Osteoblast (primary cell): ENCODE measurements around the gene SIX1. TPM values are rescaled to one million over a fixed set of nuclear protein-coding genes. Genes with fewer than 3 reads are reported as not detected.

Source experiments
- DNase-seq: peaks from one replicate; pipeline ENCODE4 v3.0.0; 2011; ENCODE audit warnings: low spot score, mixed read lengths; ENCODE audit not compliant: insufficient read length; ENCODE audit errors: missing footprints
- H2AFZ ChIP-seq: 2 replicates; pipeline ENCODE4 v1.6.0; 2011; ENCODE audit warnings: mild to moderate bottlenecking, low read length
- H3K27ac ChIP-seq: 2 replicates; pipeline ENCODE4 v1.5.1; 2011; ENCODE audit warnings: mild to moderate bottlenecking, low read depth, low read length, moderate library complexity
- H3K27me3 ChIP-seq: 2 replicates; pipeline ENCODE4 v1.6.0; 2012; ENCODE audit warnings: mild to moderate bottlenecking, control low read depth, inconsistent platforms, low read length, moderate library complexity; ENCODE audit not compliant: insufficient read depth
- H3K36me3 ChIP-seq: 2 replicates; pipeline ENCODE4 v1.5.1; 2011; ENCODE audit warnings: mild to moderate bottlenecking, low read length, control low read depth, moderate library complexity; ENCODE audit not compliant: insufficient read depth
- H3K4me1 ChIP-seq: 2 replicates; pipeline ENCODE4 v1.5.1; 2011; ENCODE audit warnings: mild to moderate bottlenecking, low read length, control low read depth, moderate library complexity; ENCODE audit not compliant: insufficient read depth
- H3K4me2 ChIP-seq: 2 replicates; pipeline ENCODE4 v1.6.0; 2011; ENCODE audit warnings: mild to moderate bottlenecking, low read length; ENCODE audit not compliant: insufficient read depth
- H3K4me3 ChIP-seq: fragments of 200-600 bp; sonication (generic); 3 replicates; pipeline ENCODE4 v1.5.1; 2012; ENCODE audit warnings: mild to moderate bottlenecking, low read length, inconsistent platforms; ENCODE audit not compliant: insufficient read depth
- H3K79me2 ChIP-seq: 2 replicates; pipeline ENCODE4 v1.6.0; 2012; ENCODE audit warnings: mild to moderate bottlenecking, low read length, control low read depth, inconsistent platforms; ENCODE audit not compliant: insufficient read depth
- H3K9me3 ChIP-seq: 2 replicates; pipeline ENCODE4 v1.5.1; 2011; ENCODE audit warnings: low read depth, low read length, control low read depth
- H4K20me1 ChIP-seq: 2 replicates; pipeline ENCODE4 v1.6.0; 2012; ENCODE audit warnings: mild to moderate bottlenecking, low read length, control low read depth; ENCODE audit not compliant: insufficient read depth
- total RNA-seq: library from RNA; depleted of rRNA; stranded (reverse); fragments of >200 nt; gene quantifications from 2 replicates; pipeline ENCODE4 v1.2.3, GENCODE V29; 2012
- TF ChIP-seq, protein P1 (sequence below): IDR thresholded peaks from 2 replicates; pipeline ENCODE4 v1.5.1; 2011; ENCODE audit warnings: mild to moderate bottlenecking, low read depth, low read length, moderate library complexity; ENCODE audit errors: extremely low read depth

The SIX1 gene
- total RNA-seq, 1 donor: 18.1 TPM

DNA sequence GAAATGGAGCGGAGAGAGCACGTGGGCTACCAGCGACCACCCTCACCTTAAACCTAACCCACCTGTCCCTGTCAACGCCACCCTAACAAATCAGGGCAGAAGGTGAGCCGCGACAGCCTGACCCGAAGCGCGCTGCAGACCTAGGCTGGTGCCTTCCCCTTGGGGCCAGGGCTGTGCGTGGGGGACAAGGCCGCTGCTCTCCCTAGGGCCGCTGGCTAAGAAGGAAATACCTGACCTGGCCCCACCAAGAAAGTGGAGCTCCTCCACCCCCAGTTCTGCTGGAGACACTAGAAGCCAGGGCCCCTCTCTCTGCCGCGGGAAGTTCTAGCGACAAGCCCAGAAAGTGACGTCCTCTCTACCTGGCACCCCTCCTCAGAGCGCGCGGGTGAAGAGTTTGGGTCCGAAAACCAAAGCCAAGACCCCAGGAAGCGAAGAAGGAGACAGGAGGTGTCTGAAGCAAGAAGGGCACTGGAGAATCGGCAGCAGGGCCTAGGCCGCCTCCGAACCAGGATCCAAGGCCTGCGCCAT lies 7.5 kb downstream of the SIX1 start:
- TF ChIP-seq, protein P1, sequence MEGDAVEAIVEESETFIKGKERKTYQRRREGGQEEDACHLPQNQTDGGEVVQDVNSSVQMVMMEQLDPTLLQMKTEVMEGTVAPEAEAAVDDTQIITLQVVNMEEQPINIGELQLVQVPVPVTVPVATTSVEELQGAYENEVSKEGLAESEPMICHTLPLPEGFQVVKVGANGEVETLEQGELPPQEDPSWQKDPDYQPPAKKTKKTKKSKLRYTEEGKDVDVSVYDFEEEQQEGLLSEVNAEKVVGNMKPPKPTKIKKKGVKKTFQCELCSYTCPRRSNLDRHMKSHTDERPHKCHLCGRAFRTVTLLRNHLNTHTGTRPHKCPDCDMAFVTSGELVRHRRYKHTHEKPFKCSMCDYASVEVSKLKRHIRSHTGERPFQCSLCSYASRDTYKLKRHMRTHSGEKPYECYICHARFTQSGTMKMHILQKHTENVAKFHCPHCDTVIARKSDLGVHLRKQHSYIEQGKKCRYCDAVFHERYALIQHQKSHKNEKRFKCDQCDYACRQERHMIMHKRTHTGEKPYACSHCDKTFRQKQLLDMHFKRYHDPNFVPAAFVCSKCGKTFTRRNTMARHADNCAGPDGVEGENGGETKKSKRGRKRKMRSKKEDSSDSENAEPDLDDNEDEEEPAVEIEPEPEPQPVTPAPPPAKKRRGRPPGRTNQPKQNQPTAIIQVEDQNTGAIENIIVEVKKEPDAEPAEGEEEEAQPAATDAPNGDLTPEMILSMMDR: no peak
- Histone ChIP-seq H3K9me3 (no peaks in the 10 kb centered on the region), H3K4me3 (no peak overlapping the region), H3K79me2 (peaks cover 57% of the 10 kb centered on the region), H3K4me2 (no peak overlapping the region), H3K4me1 (peaks cover 40% of the 10 kb centered on the region), H3K27ac (no peak overlapping the region), H3K36me3 (peaks cover 8% of the 10 kb centered on the region), H3K27me3 (no peaks in the 10 kb centered on the region), H2AFZ (no peak overlapping the region), H4K20me1 (no peaks in the 10 kb centered on the region)
- DNase-seq: no peak

- Histone ChIP-seq H4K20me1 (no peaks in the 10 kb centered on the region), H3K4me1 (peaks cover 34% of the 10 kb centered on the region), H2AFZ (no peak overlapping the region), H3K27me3 (no peaks in the 10 kb centered on the region), H3K36me3 (peaks cover 8% of the 10 kb centered on the region), H3K4me2 (no peak overlapping the region), H3K79me2 (peaks cover 49% of the 10 kb centered on the region), H3K9me3 (no peaks in the 10 kb centered on the region), H3K27ac (no peak overlapping the region), H3K4me3 (no peak overlapping the region)
- DNase-seq: no peak
- TF ChIP-seq, protein P1: no peak
Measured at GRCh38 chr14:60640859-60641741, 8.2 kb downstream of the SIX1 start.

GRCh38 chr14:60639674-60640073 lies 9.6 kb downstream of the SIX1 start:
- no peak for DNase-seq
- H3K79me2 ChIP-seq: peaks cover 35% of the 10 kb centered on the region
- H3K4me2 ChIP-seq: no peak overlapping the region

More at GRCh38 chr14:60639674-60640073, 9.6 kb downstream of the SIX1 start:
- Histone ChIP-seq H3K36me3 (peaks cover 8% of the 10 kb centered on the region), H2AFZ (no peak overlapping the region), H3K27ac (no peak overlapping the region), H3K4me1 (peaks cover 20% of the 10 kb centered on the region), H3K27me3 (no peaks in the 10 kb centered on the region), H4K20me1 (no peaks in the 10 kb centered on the region), H3K9me3 (no peaks in the 10 kb centered on the region), H3K4me3 (no peak overlapping the region)
- TF ChIP-seq, protein P1: no peak
